Heart left ventricle (tissue), 16 donors: ENCODE data around the gene UACA. TPM values are rescaled to one million over a fixed set of nuclear protein-coding genes. Genes with fewer than 3 reads are reported as not detected.

ENCODE experiments used
- ATAC-seq, 4 donors: fragments of 200-7000 bp; cut with Tn5 transposase; one replicate each; pipeline ENCODE4 v1.9.1; 2020 to 2022; ENCODE audit warnings: moderate library complexity in 4 of 4, mild to moderate bottlenecking in 3 of 4, moderate number of reproducible peaks in 1 of 4
- DNase-seq, 5 donors: peaks; one replicate each; pipeline ENCODE4 v3.0.0-alpha.2; 2020
- H3K27ac ChIP-seq, 12 donors: fragments of 200-600 bp; sonication (generic) in 4 of 12; one replicate each; pipeline versions ENCODE4 v1.5.0 to v1.8.0; 2016 to 2022; ENCODE audit warnings: mild to moderate bottlenecking in 2 of 12
- H3K27me3 ChIP-seq, 9 donors: fragments of 200-600 bp; sonication (generic) in 2 of 9; one replicate each; pipeline versions ENCODE4 v1.5.1 to v1.8.0; 2016 to 2022; ENCODE audit warnings: mild to moderate bottlenecking in 3 of 9
- H3K36me3 ChIP-seq, 9 donors: fragments of 200-600 bp; sonication (generic) in 2 of 9; one replicate each; pipeline versions ENCODE4 v1.5.0 to v1.8.0; 2018 to 2022; ENCODE audit warnings: mild to moderate bottlenecking in 2 of 9
- H3K4me1 ChIP-seq, 12 donors: fragments of 200-600 bp; sonication (generic) in 4 of 12; one replicate each; pipeline versions ENCODE4 v1.5.0 to v1.8.0; 2016 to 2022; ENCODE audit warnings: mild to moderate bottlenecking in 3 of 12
- H3K4me3 ChIP-seq, 12 donors: fragments of 200-600 bp; sonication (generic) in 4 of 12; one replicate each; pipeline versions ENCODE4 v1.5.0 to v1.8.0; 2017 to 2022; ENCODE audit warnings: mild to moderate bottlenecking in 9 of 12, moderate library complexity in 4 of 12
- H3K9me3 ChIP-seq, 12 donors: fragments of 200-600 bp; sonication (generic) in 4 of 12; one replicate each; pipeline versions ENCODE4 v1.5.0 to v1.8.0; 2016 to 2022; ENCODE audit warnings: mild to moderate bottlenecking in 1 of 12
- POLR2A ChIP-seq, 2 donors: fragments of 450-650 bp; IDR thresholded peaks; one replicate each; pipeline ENCODE4 v1.6.1; 2017; ENCODE audit warnings: antibody characterized with exemption in 2 of 2, mild to moderate bottlenecking in 2 of 2, moderate library complexity in 2 of 2
- WGBS, 4 donors: extraction: QIAGEN DNeasy Blood & Tissue Kit in 2 of 4; methylation state at CpG; one replicate each; pipeline versions ENCODE4 v1.1.5 to v1.1.7; 2013 to 2018; 5-methylcytosine and 5-hydroxymethylcytosine counted together
- intact Hi-C, 10 donors: fragments of 100-400 bp; cut with DNase I; formaldehyde crosslinking; loops; one replicate each; pipeline versions ENCODE4 v1.11.1 to v1.14.2; 2022
- polyA plus RNA-seq, 2 donors: library from polyadenylated mRNA; stranded (reverse); fragments of 200-250 nt; gene quantifications; one replicate each; pipeline ENCODE4 v1.2.3, GENCODE V29; 2013
- total RNA-seq, 9 donors: library from RNA; depleted of rRNA in 2 of 9; stranded (reverse); fragments of >200 nt in 2 of 9; fragmentation: NEBNext Ultra II Directional in 3 of 9; extraction: Animal tissue kit (Norgen Biotek cat#: 25700) in 3 of 9; gene quantifications; one replicate each; pipeline versions ENCODE4 v1.1.0 to v1.2.4, GENCODE V29; 2016 to 2023
- TF ChIP-seq, protein P1 (sequence below), 12 donors: fragments of 200-600 bp; sonication (generic) in 4 of 12; IDR thresholded peaks; one replicate each; pipeline versions ENCODE4 v1.5.0 to v1.8.0; 2018 to 2022; ENCODE audit warnings: antibody characterized with exemption in 12 of 12, mild to moderate bottlenecking in 5 of 12
- donor health status: ischemic (EF 13 %, LVEDD 7.1; RV severe dilation, severe dysfunction).
- donor health status: healthy with polysubstance abuse.
- donor health status: DM: no; HTN: yes; CAD: no.
- donor health status: DM: no; HTN: no; CAD: no.
- donor health status: ischemic (EF 25% LVEDD 6.9; RV normal size, moderate dysfunction).
- donor health status: ischemic (EF 25% LVEDD 5.7; RV mildly dilated, moderate dysfunction).
- donor health status: healthy.
- donor health status: DM: yes; HTN: yes; CAD: no.
- donor health status: ischemic (EF 35%, LVEDD 5.7; RV mildly dilated, moderate dysfunction).
- donor health status: nonischemic (EF 11% LVEDD 7.7; RV severe dilation, severe dysfunction).
- donor health status: DM: yes; HTN: yes; CAD: no.
- donor health status: PGD.
- donor health status: ischemic (EF 29% LVEDD 5.4; RV normal size, mild dysfunction).
- donor health status: nonischemic (EF 23%, LVEDD 6.1; RV moderate dilation, normal function).

UACA gene
- total and polyA plus RNA-seq, 11 donors: 10.7 to 57.1 (median 49.0) TPM

DNA sequence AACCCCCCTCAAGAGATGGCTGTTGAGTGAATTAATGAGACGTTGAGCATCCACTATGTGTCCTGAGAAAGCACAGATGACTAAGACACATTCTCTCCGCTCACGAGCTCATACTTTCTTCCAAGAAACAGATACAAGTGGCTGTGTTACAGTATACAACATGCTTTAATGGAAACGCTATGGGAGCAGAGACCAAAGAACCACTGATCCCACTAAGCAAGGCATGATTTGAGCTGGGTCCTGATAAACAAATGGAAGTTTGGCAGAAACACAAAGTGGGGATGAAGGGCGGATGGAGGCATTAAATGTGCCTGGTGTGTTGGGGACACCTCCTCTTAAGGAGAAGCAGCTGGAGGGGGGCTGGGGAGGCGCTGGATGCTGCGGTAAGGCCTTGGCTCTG, 129.4 kb downstream of the UACA start:
- Histone ChIP-seq H3K27me3 (no peaks in the 10 kb centered on the region), H3K4me3 (no peak overlapping the region), H3K9me3 (no peaks in the 10 kb centered on the region), H3K27ac (no peak overlapping the region), H3K4me1 (peaks cover 0 to 11% (median 5%) of the 10 kb centered on the region in 12 donors), H3K36me3 (peaks cover 0 to 4% (median 0%) of the 10 kb centered on the region in 9 donors)
- DNase-seq: no peak
- no peak for ATAC-seq
- WGBS, 4 donors: 81 to 86% (median 83%) methylated on average over 7 of the region's 7 CpGs
- no peak for TF ChIP-seq POLR2A (IDR thresholded peaks at IDR 0.05)
- TF ChIP-seq, protein P1, sequence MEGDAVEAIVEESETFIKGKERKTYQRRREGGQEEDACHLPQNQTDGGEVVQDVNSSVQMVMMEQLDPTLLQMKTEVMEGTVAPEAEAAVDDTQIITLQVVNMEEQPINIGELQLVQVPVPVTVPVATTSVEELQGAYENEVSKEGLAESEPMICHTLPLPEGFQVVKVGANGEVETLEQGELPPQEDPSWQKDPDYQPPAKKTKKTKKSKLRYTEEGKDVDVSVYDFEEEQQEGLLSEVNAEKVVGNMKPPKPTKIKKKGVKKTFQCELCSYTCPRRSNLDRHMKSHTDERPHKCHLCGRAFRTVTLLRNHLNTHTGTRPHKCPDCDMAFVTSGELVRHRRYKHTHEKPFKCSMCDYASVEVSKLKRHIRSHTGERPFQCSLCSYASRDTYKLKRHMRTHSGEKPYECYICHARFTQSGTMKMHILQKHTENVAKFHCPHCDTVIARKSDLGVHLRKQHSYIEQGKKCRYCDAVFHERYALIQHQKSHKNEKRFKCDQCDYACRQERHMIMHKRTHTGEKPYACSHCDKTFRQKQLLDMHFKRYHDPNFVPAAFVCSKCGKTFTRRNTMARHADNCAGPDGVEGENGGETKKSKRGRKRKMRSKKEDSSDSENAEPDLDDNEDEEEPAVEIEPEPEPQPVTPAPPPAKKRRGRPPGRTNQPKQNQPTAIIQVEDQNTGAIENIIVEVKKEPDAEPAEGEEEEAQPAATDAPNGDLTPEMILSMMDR (IDR thresholded peaks at IDR 0.05): no peak
- intact Hi-C loops: loop anchor here in 3 of 10 donors (5.0 to 10.0 kb wide), 3 partner anchors 62 to 69 kb away; no protein-coding TSS in a partner anchor

DNA sequence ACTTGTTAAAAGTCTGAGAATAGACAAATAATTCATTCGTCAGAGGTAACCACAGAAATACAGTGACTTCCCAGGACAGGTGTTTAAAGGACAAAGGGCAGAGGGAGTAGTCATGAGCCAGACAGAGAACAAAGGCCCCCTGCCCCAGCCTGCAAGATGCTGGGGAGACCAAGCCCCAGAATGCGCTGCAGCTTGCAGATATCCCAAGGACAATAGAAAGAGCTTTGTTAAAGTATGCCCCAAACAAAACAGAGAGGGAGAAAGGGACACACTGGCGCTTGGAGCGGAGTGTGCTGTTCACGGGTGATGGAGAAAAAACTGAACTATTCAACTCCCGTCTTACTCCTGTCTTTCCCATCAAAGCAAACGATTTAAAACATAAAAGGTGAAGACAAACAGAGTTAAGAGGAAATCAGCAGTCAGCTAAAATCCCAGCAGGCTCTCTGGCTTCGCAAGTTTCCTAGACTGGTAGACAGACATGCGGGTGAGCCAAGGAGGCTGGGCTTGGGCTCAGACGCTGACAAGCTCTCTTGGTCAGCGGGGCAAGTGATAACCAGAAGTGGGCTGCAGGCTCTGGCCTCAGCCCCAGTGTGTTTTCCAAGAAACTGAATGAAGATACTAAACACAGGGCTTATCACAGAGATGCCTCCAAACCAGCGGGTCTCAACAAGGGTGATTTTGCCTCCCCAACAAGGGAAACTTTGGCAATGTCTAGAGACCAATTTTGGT, 130.1 kb downstream of the UACA start:
- 46 to 52% (median 48%) methylated on average over 12 of the region's 12 CpGs for WGBS, 4 donors
- DNase-seq: peak in 3 of 5 donors; percentile 23 to 35 (median 27)

DNA sequence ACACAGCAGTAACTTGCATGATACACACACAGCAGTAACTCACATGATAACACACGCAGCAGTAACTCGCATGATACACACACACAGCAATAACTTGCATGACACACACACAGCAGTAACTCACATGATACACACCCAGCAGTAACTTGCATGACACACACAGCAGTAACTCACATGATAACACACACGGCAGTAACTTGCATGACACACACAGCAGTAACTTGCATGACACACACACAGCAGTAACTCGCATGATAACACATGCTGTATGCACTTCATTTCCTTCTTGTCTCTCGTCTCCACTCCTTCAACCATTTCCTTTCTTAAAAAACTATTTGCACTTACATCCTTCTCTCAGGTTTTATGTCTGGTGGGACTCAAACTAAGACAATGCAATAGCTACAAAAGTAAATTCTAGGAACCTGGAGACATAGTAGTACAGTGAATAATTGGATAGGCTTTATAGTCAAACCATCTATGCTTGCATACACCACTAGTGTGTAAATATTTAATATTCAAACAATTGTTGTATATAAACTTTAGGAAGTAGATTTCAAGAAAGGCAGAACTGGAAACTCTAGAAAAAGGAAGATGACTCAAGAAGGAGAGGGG, 130.8 kb downstream of the UACA start:
- Histone ChIP-seq H3K27me3 (no peaks in the 10 kb centered on the region), H3K4me3 (no peak overlapping the region), H3K9me3 (no peaks in the 10 kb centered on the region), H3K4me1 (peaks cover 0 to 11% (median 5%) of the 10 kb centered on the region in 12 donors), H3K27ac (no peak overlapping the region), H3K36me3 (no peaks in the 10 kb centered on the region)
- WGBS, 4 donors: 85 to 86% (median 86%) methylated on average over 5 of the region's 5 CpGs
- intact Hi-C loops: loop anchor here in 3 of 10 donors (5.0 to 10.0 kb wide), 3 partner anchors 60 to 68 kb away; no protein-coding TSS in a partner anchor
- TF ChIP-seq, protein P1 (IDR thresholded peaks at IDR 0.05): no peak
- no peak for TF ChIP-seq POLR2A (IDR thresholded peaks at IDR 0.05)
- ATAC-seq (no peak), DNase-seq (no peak)

More for the DNA sequence above, 130.1 kb downstream of the UACA start:
- Histone ChIP-seq H3K4me1 (peaks cover 0 to 11% (median 5%) of the 10 kb centered on the region in 12 donors), H3K27me3 (no peaks in the 10 kb centered on the region), H3K36me3 (no peaks in the 10 kb centered on the region), H3K9me3 (no peaks in the 10 kb centered on the region), H3K27ac (no peak overlapping the region), H3K4me3 (no peak overlapping the region)
- intact Hi-C loops: loop anchor here in 3 of 10 donors (5.0 to 10.0 kb wide), 3 partner anchors 61 to 68 kb away; no protein-coding TSS in a partner anchor
- ATAC-seq: peak in 3 of 4 donors; percentile 54 to 83 (median 76)
- TF ChIP-seq, protein P1 (IDR thresholded peaks at IDR 0.05): no peak
- no peak for TF ChIP-seq POLR2A (IDR thresholded peaks at IDR 0.05)

DNA sequence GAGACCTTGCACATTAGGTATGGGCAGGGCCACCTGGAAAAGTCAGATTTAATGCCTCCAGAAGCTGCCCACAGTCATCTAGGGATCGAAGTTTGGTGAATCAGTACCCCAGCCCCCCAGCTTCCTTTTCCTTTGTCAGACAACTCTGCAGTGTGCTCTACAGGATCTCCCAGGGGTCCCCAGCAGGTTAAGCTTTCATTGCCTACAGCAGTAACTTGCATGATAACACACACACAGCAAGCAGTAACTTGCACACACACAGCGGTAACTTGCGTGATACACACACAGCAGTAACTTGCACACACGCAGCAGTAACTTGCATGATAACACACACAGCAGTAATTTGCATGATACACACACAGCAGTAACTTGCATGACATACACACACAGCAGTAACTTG, 131.3 kb downstream of the UACA start:
- no peaks in the 10 kb centered on the region for H3K36me3 ChIP-seq
- intact Hi-C loops: loop anchor here in 3 of 10 donors (5.0 to 10.0 kb wide), 3 partner anchors 60 to 67 kb away; no protein-coding TSS in a partner anchor
- no peak for ATAC-seq
- H3K9me3 ChIP-seq: no peaks in the 10 kb centered on the region
- H3K4me3 ChIP-seq: no peak overlapping the region
- no peak for TF ChIP-seq POLR2A (IDR thresholded peaks at IDR 0.05)
- TF ChIP-seq, protein P1 (IDR thresholded peaks at IDR 0.05): no peak
- H3K27ac ChIP-seq: no peak overlapping the region
- no peaks in the 10 kb centered on the region for H3K27me3 ChIP-seq
- H3K4me1 ChIP-seq: peaks cover 0 to 11% (median 5%) of the 10 kb centered on the region in 12 donors
- WGBS, 4 donors: 87 to 94% (median 90%) methylated on average over 4 of the region's 4 CpGs
- no peak for DNase-seq
